Activated CD8-positive, alpha-beta T cell treated with anti-CD3 and anti-CD28 coated beads, Interleukin-2, amount 10 ng/mL, durations not matched to agents 7 days and 5 days (primary cell): ENCODE measurements around the gene GK2. TPM values are rescaled to one million over a fixed set of nuclear protein-coding genes. Genes with fewer than 3 reads are reported as not detected.

ENCODE experiments used
- ATAC-seq: fragments of 150-1000 bp; cut with Tn5 transposase; one replicate; pipeline ENCODE4 v1.10.0; 2021; ENCODE audit warnings: moderate library complexity
- CTCF ChIA-PET: fragments of 350-600 bp; sonication (Branson Sonifier 250); formaldehyde crosslinking; loops from one replicate; lab custom pipeline; 2021; ENCODE audit warnings: antibody characterized with exemption; lab: Charles Lee
- POLR2A ChIA-PET: fragments of 350-600 bp; sonication (Branson Sonifier 250); formaldehyde crosslinking; loops from one replicate; lab custom pipeline; 2021; ENCODE audit warnings: antibody characterized with exemption; lab: Charles Lee
- DNase-seq: peaks from one replicate; pipeline ENCODE4 v3.0.0-alpha.2; 2020
- H3K27ac Mint-ChIP-seq: one replicate; pipeline ENCODE4 v1.8.0; 2021; ENCODE audit warnings: mild to moderate bottlenecking, mixed read lengths
- H3K27me3 Mint-ChIP-seq: one replicate; pipeline ENCODE4 v1.8.0; 2021; ENCODE audit warnings: low read depth, mixed read lengths
- H3K36me3 Mint-ChIP-seq: one replicate; pipeline ENCODE4 v1.8.0; 2021; ENCODE audit warnings: low read depth, mixed read lengths
- H3K4me1 Mint-ChIP-seq: one replicate; pipeline ENCODE4 v1.8.0; 2021; ENCODE audit warnings: low read depth, mixed read lengths
- H3K4me3 Mint-ChIP-seq: one replicate; pipeline ENCODE4 v1.8.0; 2021; ENCODE audit warnings: mild to moderate bottlenecking, mixed read lengths
- H3K9me3 Mint-ChIP-seq: one replicate; pipeline ENCODE4 v1.8.0; 2022; ENCODE audit warnings: mixed read lengths; ENCODE audit not compliant: insufficient read depth
- total RNA-seq, 2 experiments: library from RNA; stranded (reverse); gene quantifications; one replicate each; pipeline ENCODE4 v1.2.3, GENCODE V29; 2021

GK2 gene
- not detected for total RNA-seq

DNA sequence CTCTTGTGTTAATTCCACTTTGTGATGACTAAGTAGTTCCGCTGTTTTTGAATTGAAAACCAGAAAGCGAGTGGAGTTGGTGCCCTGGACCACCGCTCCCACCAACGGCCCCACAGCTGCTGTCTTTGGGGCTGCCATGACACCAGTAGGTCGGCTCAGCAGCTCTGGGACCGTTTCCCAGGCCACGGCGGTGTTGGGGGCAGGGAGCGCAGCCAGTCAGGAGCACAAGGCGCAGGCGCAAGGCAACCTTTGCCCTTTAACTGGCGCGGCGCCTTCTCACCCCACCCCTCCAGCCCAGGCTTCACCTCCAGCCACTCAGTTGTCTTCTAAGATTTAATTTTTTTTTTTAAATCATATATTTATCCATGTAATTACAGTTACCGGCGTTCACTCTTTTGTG is at the start of gene GK2:
Gene GK2 (minus strand): TSS at position 166 of the 400 bp plus-strand sequence. CDS start 28 bp downstream, at position 138.
- no peaks in the 10 kb centered on the region for H3K36me3 Mint-ChIP-seq
- H3K9me3 Mint-ChIP-seq: peaks cover 4% of the 10 kb centered on the region
- no peaks in the 10 kb centered on the region for H3K27me3 Mint-ChIP-seq
- CTCF ChIA-PET: no interaction called here
- DNase-seq (no peak), ATAC-seq (no peak)
- POLR2A ChIA-PET: no interaction called here
- no peaks in the 10 kb centered on the region for H3K4me1 Mint-ChIP-seq
- H3K4me3 Mint-ChIP-seq: no peak within 1 kb of the TSS
- H3K27ac Mint-ChIP-seq: no peak within 1 kb of the TSS

GRCh38 chr4:79455216-79455615 is 47.2 kb upstream of the GK2 start:
- Mint-ChIP-seq H3K36me3 (no peaks in the 10 kb centered on the region), H3K4me3 (no peak overlapping the region), H3K27me3 (no peaks in the 10 kb centered on the region), H3K27ac (no peak overlapping the region), H3K9me3 (no peaks in the 10 kb centered on the region), H3K4me1 (no peaks in the 10 kb centered on the region)
- ATAC-seq (no peak), DNase-seq (no peak)
- ChIA-PET POLR2A (no interaction called here), CTCF (no interaction called here)

GRCh38 chr4:79454656-79455055 is 46.6 kb upstream of the GK2 start:
- no peak for ATAC-seq
- H3K9me3 Mint-ChIP-seq: no peaks in the 10 kb centered on the region
- H3K27me3 Mint-ChIP-seq: no peaks in the 10 kb centered on the region
- no peak for DNase-seq
- POLR2A ChIA-PET: no interaction called here
- H3K36me3 Mint-ChIP-seq: no peaks in the 10 kb centered on the region
- no peak overlapping the region for H3K27ac Mint-ChIP-seq
- CTCF ChIA-PET: no interaction called here
- no peak overlapping the region for H3K4me3 Mint-ChIP-seq
- H3K4me1 Mint-ChIP-seq: no peaks in the 10 kb centered on the region

DNA sequence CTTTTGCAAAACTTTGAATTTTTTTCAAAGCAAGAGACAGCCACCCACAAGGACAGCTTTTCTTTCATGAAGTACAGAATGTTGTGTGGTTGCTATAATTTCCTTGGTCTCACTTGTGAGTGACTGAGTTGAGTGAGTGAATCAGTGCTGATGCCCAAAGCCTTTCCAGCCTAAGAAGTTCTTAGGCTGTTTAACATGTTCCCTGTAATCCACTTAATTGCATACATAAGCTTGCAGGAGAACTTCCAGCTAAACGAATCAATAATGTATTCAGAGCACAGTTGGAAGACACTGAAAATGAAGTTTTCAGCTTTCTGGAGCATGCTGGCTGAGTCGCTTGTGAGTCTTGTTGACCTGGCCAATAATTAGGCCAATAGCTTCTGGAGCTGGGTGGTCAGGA is 42.0 kb upstream of the GK2 start:
- no peak for DNase-seq
- no peak for ATAC-seq
- H3K4me1 Mint-ChIP-seq: no peaks in the 10 kb centered on the region
- no peaks in the 10 kb centered on the region for H3K27me3 Mint-ChIP-seq
- ChIA-PET POLR2A (no interaction called here), CTCF (no interaction called here)
- H3K9me3 Mint-ChIP-seq: no peaks in the 10 kb centered on the region
- H3K4me3 Mint-ChIP-seq: no peak overlapping the region
- no peaks in the 10 kb centered on the region for H3K36me3 Mint-ChIP-seq
- H3K27ac Mint-ChIP-seq: no peak overlapping the region

DNA sequence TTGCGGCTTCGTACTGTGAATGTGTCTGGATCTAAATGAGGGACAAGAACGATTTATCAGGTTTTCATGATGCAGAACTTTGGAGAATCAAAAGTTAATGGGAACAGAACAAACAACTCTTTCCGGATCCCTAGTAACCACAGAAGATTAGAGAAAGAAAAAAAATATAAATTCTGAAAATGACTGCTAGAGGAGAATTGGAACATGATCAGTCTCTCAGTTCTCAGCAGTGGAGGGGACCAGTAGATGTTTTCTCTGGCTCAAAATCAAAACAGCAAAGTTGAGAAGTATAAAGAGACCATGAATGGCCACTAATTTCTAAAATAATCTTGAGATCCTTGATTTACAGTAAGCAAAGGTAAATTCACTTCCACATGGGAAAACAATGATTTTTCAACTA is 38.1 kb upstream of the GK2 start:
- ATAC-seq: no peak
- Mint-ChIP-seq H3K4me3 (no peak overlapping the region), H3K4me1 (no peaks in the 10 kb centered on the region), H3K9me3 (no peaks in the 10 kb centered on the region), H3K36me3 (no peaks in the 10 kb centered on the region), H3K27me3 (no peaks in the 10 kb centered on the region), H3K27ac (no peak overlapping the region)
- ChIA-PET CTCF (no interaction called here), POLR2A (no interaction called here)
- DNase-seq: no peak

DNA sequence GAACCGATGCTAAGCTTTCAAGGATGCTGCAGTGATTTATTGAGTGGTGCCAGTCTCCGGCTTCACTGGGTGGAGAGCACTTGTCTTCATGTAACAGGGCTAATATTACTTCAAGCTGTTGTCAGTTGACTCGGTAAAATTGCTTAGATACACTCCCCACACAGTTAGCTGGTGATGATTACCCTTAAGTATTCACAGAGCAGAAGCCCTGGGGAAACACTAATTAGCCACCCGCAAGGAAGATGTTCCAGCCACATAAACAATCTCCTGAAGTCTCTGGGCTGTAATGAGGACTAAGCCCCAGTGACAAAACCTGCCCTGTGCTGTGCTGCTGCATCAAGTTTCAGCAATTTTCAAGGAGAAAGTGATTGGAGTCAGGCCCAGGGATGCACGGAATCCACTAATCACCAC is 37.3 kb upstream of the GK2 start:
- ChIA-PET POLR2A (no interaction called here), CTCF (no interaction called here)
- no peak for ATAC-seq
- Mint-ChIP-seq H3K36me3 (no peaks in the 10 kb centered on the region), H3K4me3 (no peak overlapping the region), H3K27ac (no peak overlapping the region), H3K27me3 (no peaks in the 10 kb centered on the region), H3K4me1 (no peaks in the 10 kb centered on the region), H3K9me3 (no peaks in the 10 kb centered on the region)
- no peak for DNase-seq

GRCh38 chr4:79442422-79442821 is 34.4 kb upstream of the GK2 start:
- Mint-ChIP-seq H3K9me3 (no peaks in the 10 kb centered on the region), H3K36me3 (no peaks in the 10 kb centered on the region), H3K4me1 (no peaks in the 10 kb centered on the region), H3K27me3 (no peaks in the 10 kb centered on the region), H3K4me3 (no peak overlapping the region), H3K27ac (no peak overlapping the region)
- ChIA-PET CTCF (no interaction called here), POLR2A (no interaction called here)
- ATAC-seq (no peak), DNase-seq (no peak)

DNA sequence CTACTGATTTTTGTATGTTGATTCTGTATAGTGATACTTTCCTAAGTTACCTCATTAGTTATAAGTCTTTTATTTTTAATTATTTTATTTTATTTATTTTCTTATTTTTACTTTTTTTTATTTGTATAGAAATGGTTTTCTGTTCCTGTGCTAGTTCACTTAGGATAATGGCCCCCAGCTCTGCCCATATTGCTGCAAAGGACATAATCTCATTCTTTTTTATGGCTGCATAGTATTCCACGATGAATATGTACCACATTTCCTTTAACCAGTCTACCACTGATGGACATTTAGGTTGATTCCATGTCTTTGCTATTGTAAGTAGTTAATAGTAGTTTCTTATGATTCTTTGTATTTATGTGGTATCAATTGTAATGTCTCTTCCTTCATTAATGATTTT is 31.5 kb upstream of the GK2 start:
- Mint-ChIP-seq H3K27ac (no peak overlapping the region), H3K9me3 (no peaks in the 10 kb centered on the region)
- CTCF ChIA-PET: no interaction called here

DNA sequence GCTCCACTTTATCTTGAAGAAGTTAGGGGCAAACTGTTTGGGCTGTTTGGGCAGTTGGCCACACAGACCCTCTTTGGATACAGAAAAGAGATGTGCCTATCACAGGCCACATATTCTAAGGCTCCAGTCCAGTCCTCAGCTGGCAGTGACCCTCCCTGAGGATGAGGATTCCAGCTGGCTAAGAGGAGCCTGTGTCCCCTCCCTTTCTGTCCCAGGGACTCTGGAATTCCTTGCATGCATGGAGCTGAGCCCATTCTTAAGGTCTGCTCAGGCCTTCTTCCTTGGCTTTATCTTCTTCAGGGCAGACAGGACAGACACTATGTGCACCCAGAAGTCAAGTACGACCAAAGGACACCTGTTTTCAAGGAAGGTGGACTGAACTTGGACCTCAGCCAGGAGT is 23.8 kb upstream of the GK2 start:
- H3K4me1 Mint-ChIP-seq: no peaks in the 10 kb centered on the region
- no peak overlapping the region for H3K27ac Mint-ChIP-seq
- no peaks in the 10 kb centered on the region for H3K9me3 Mint-ChIP-seq
- no peaks in the 10 kb centered on the region for H3K27me3 Mint-ChIP-seq
- CTCF ChIA-PET: no interaction called here
- no peak for ATAC-seq
- H3K4me3 Mint-ChIP-seq: no peak overlapping the region
- DNase-seq: no peak
- no peaks in the 10 kb centered on the region for H3K36me3 Mint-ChIP-seq
- POLR2A ChIA-PET: no interaction called here

More for the DNA sequence above, 31.5 kb upstream of the GK2 start:
- Mint-ChIP-seq H3K4me3 (no peak overlapping the region), H3K36me3 (no peaks in the 10 kb centered on the region), H3K4me1 (no peaks in the 10 kb centered on the region), H3K27me3 (no peaks in the 10 kb centered on the region)
- DNase-seq: no peak
- POLR2A ChIA-PET: no interaction called here
- ATAC-seq: no peak

GRCh38 chr4:79429113-79429903 is 21.3 kb upstream of the GK2 start:
- Mint-ChIP-seq H3K9me3 (no peaks in the 10 kb centered on the region), H3K27me3 (no peaks in the 10 kb centered on the region), H3K4me1 (no peaks in the 10 kb centered on the region), H3K4me3 (no peak overlapping the region), H3K36me3 (no peaks in the 10 kb centered on the region), H3K27ac (no peak overlapping the region)
- ChIA-PET POLR2A (no interaction called here), CTCF (no interaction called here)
- DNase-seq (no peak), ATAC-seq (no peak)

- CTCF ChIA-PET: no interaction called here
- Mint-ChIP-seq H3K4me3 (no peak overlapping the region), H3K27me3 (no peaks in the 10 kb centered on the region), H3K36me3 (no peaks in the 10 kb centered on the region), H3K9me3 (no peaks in the 10 kb centered on the region), H3K4me1 (no peaks in the 10 kb centered on the region), H3K27ac (no peak overlapping the region)
- POLR2A ChIA-PET: no interaction called here
- DNase-seq (no peak), ATAC-seq (no peak)
Measured at GRCh38 chr4:79426989-79427388, 19.0 kb upstream of the GK2 start.

- Mint-ChIP-seq H3K4me1 (no peaks in the 10 kb centered on the region), H3K27ac (no peak overlapping the region), H3K36me3 (no peaks in the 10 kb centered on the region), H3K9me3 (no peaks in the 10 kb centered on the region), H3K27me3 (no peaks in the 10 kb centered on the region), H3K4me3 (no peak overlapping the region)
- ATAC-seq (no peak), DNase-seq (no peak)
- ChIA-PET POLR2A (no interaction called here), CTCF (no interaction called here)
Measured at GRCh38 chr4:79425586-79425985, 17.6 kb upstream of the GK2 start.

DNA sequence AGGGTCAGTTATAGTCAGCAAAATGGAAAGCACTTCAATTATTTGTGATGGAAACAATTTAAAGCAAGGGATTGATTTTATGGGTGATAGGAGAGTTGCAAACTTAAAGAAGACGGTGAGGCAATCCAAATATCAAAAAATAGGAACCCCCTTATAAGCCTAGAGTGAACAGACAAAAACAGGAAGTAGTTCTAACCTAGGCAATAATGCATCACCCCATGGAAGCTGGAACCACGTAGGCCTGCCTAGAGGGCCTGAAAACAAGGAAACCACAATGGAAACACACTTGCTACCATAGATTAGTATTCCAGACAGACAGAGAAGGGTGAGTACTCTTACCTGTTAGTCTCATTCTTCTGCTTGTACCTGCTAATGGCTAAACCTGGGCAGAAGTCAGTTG is 13.5 kb upstream of the GK2 start:
- no peak for DNase-seq
- no peaks in the 10 kb centered on the region for H3K9me3 Mint-ChIP-seq
- no peaks in the 10 kb centered on the region for H3K4me1 Mint-ChIP-seq
- H3K36me3 Mint-ChIP-seq: no peaks in the 10 kb centered on the region
- no peaks in the 10 kb centered on the region for H3K27me3 Mint-ChIP-seq
- no peak for ATAC-seq
- POLR2A ChIA-PET: no interaction called here
- CTCF ChIA-PET: no interaction called here
- no peak overlapping the region for H3K27ac Mint-ChIP-seq
- H3K4me3 Mint-ChIP-seq: no peak overlapping the region
